HepG2 (cell line): ENCODE data around the gene RANBP3. TPM values are rescaled to one million over a fixed set of nuclear protein-coding genes. Genes with fewer than 3 reads are reported as not detected.
A peak's percentile ranks its signal among the peaks of the same experiment; 100 is the strongest.

Source experiments
- CCDC6 ChIP-seq: sonication (generic); formaldehyde crosslinking; IDR thresholded peaks from 2 replicates; pipeline ENCODE4 v1.8.1; 2022; ENCODE audit warnings: mild to moderate bottlenecking, missing genetic modification reagents, moderate library complexity
- CREM ChIP-seq, 2 experiments: sonication (generic) in 1 of 2; formaldehyde crosslinking in 1 of 2; IDR thresholded peaks; 2 replicates each; pipeline versions ENCODE4 v1.4.0 to v1.6.1; 2016 to 2020; ENCODE audit warnings: antibody characterized with exemption in 1 of 2, mild to moderate bottlenecking in 1 of 2, missing genetic modification reagents in 1 of 2
- EZH2 ChIP-seq: conservative IDR thresholded peaks from 2 replicates; pipeline ENCODE4 v1.6.1; 2012; ENCODE audit warnings: mild to moderate bottlenecking, low read depth, low read length, moderate library complexity
- FOXK1 ChIP-seq: sonication (generic); formaldehyde crosslinking; IDR thresholded peaks from 2 replicates; pipeline ENCODE4 v1.4.0; 2020; ENCODE audit warnings: low read depth, missing genetic modification reagents, borderline replicate concordance
- GATAD1 ChIP-seq: IDR thresholded peaks from 2 replicates; pipeline ENCODE4 v1.6.1; 2016; ENCODE audit warnings: missing genetic modification reagents, missing compliant biosample characterization
- HBP1 ChIP-seq: IDR thresholded peaks from 2 replicates; pipeline ENCODE4 v1.6.1; 2016; ENCODE audit warnings: low read depth, control low read depth
- KDM4B ChIP-seq: sonication (generic); formaldehyde crosslinking; IDR thresholded peaks from 2 replicates; pipeline ENCODE4 v1.4.0; 2020; ENCODE audit warnings: missing genetic modification reagents
- KLF9 ChIP-seq: IDR thresholded peaks from 2 replicates; pipeline ENCODE4 v1.6.1; 2016; ENCODE audit warnings: low read depth
- NFYC ChIP-seq: IDR thresholded peaks from 2 replicates; pipeline ENCODE4 v1.6.1; 2016; ENCODE audit warnings: missing genetic modification reagents, missing compliant biosample characterization
- POLR2A ChIP-seq, 2 experiments: IDR thresholded peaks; 2 replicates each; pipeline ENCODE4 v1.6.1; 2011; ENCODE audit warnings: low read depth in 2 of 2, low read length in 2 of 2, mild to moderate bottlenecking in 1 of 2, moderate library complexity in 1 of 2; ENCODE audit not compliant: insufficient read depth in 1 of 2
- RBM22 ChIP-seq: fragments of 200-400 bp; formaldehyde crosslinking; optimal IDR thresholded peaks from 2 replicates; pipeline ENCODE3; 2017; ENCODE audit warnings: mild to moderate bottlenecking, low read length, moderate library complexity
- RBM39 ChIP-seq: fragments of 200-400 bp; formaldehyde crosslinking; IDR thresholded peaks from one replicate; pipeline ENCODE4 v1.6.1; 2018; ENCODE audit warnings: antibody characterized with exemption, mild to moderate bottlenecking, low read depth, low read length; ENCODE audit not compliant: poor library complexity, severe bottlenecking
- SPEN ChIP-seq: sonication (generic); formaldehyde crosslinking; IDR thresholded peaks from 2 replicates; pipeline ENCODE4 v1.5.1; 2020; ENCODE audit warnings: low read depth, mild to moderate bottlenecking, missing genetic modification reagents
- TCF12 ChIP-seq, 2 experiments: fragments of 450-650 bp in 1 of 2; sonication (generic) in 1 of 2; formaldehyde crosslinking in 1 of 2; IDR thresholded peaks; 2 replicates each; pipeline versions ENCODE4 v1.6.1 to v1.8.0; 2017 to 2022; ENCODE audit warnings: antibody characterized with exemption in 1 of 2, mild to moderate bottlenecking in 1 of 2, missing genetic modification reagents in 1 of 2, moderate library complexity in 1 of 2
- ZBTB40 ChIP-seq, 2 experiments: fragments of 450-650 bp in 1 of 2; sonication (generic) in 1 of 2; formaldehyde crosslinking in 1 of 2; IDR thresholded peaks; 2 replicates each; pipeline versions ENCODE4 v1.6.1 to v1.8.0; 2016 to 2022; ENCODE audit warnings: antibody characterized with exemption in 1 of 2, mild to moderate bottlenecking in 1 of 2, missing genetic modification reagents in 1 of 2
- ZFP41 ChIP-seq: sonication (generic); formaldehyde crosslinking; IDR thresholded peaks from 2 replicates; pipeline ENCODE4 v1.4.0; 2020; ENCODE audit warnings: mild to moderate bottlenecking, missing genetic modification reagents, borderline replicate concordance
- ZNF747 ChIP-seq: sonication (generic); formaldehyde crosslinking; IDR thresholded peaks from 2 replicates; pipeline ENCODE4 v1.8.1; 2023; ENCODE audit warnings: missing genetic modification reagents, mild to moderate bottlenecking, borderline replicate concordance
- ZNF772 ChIP-seq: sonication (generic); formaldehyde crosslinking; IDR thresholded peaks from 2 replicates; pipeline ENCODE4 v1.5.0; 2020; ENCODE audit warnings: mild to moderate bottlenecking, missing genetic modification reagents
- ZNF782 ChIP-seq: sonication (generic); formaldehyde crosslinking; IDR thresholded peaks from 2 replicates; pipeline ENCODE4 v1.4.0; 2020; ENCODE audit warnings: missing genetic modification reagents, mild to moderate bottlenecking, borderline replicate concordance
- polyA plus RNA-seq, 8 experiments: library from polyadenylated mRNA; depleted of rRNA in 3 of 8; stranded (reverse) in 7 of 8; unstranded in 1 of 8; fragments of >200 nt; fragmentation: Illumina TruSeq in 4 of 8; extraction: Trizol in 4 of 8; gene quantifications; 2 replicates each; pipeline versions ENCODE4 v1.2.1 to v1.2.3, GENCODE V29; 2011 to 2016; ENCODE audit warnings: low read depth in 4 of 8, missing spikeins in 1 of 8, mixed read lengths in 1 of 8; ENCODE audit not compliant: insufficient read depth in 1 of 8
- total RNA-seq, 5 experiments: library from RNA; depleted of rRNA; stranded (reverse); fragments of >200 nt; fragmentation: Illumina TruSeq; extraction: Trizol; gene quantifications; 2 replicates each; pipeline ENCODE4 v1.2.3, GENCODE V29; 2016; ENCODE audit warnings: low read depth in 1 of 5

RANBP3 gene
- total and polyA plus RNA-seq, 2 of the 13 experiments (the other 11 are each of a cell fraction or from before 2014, with no cell fraction given): 39.5 to 149 TPM

GRCh38 chr19:5903624-5904351 is 74.2 kb downstream of the RANBP3 start, which contains the start of gene NDUFA11 (continued):
- TF ChIP-seq ZNF782 (CRISPR knock-in tag): no peak
- TF ChIP-seq CREM (IDR thresholded peaks at IDR 0.05): peak; percentile 50; the same call in 1 of the 2 replicates
- TF ChIP-seq CREM (CRISPR knock-in tag; IDR thresholded peaks at IDR 0.05): no peak
- TF ChIP-seq HBP1: no peak; the same call in none of the 2 replicates
- peak; percentile 98 for TF ChIP-seq SPEN (CRISPR knock-in tag)
- TF ChIP-seq POLR2A (IDR thresholded peaks at IDR 0.05; ENCODE audit: insufficient read depth in 1 of 2, low read depth in 2 of 2, low read length in 2 of 2): peak; percentile 77 to 78
- TF ChIP-seq RBM39: peak; percentile 56
- TF ChIP-seq GATAD1 (CRISPR knock-in tag): peak; percentile 97
- TF ChIP-seq ZFP41 (CRISPR knock-in tag): no peak
- peak; percentile 100 for TF ChIP-seq ZBTB40 (IDR thresholded peaks at IDR 0.05)
- TF ChIP-seq ZBTB40 (CRISPR knock-in tag; IDR thresholded peaks at IDR 0.05): peak; percentile 100
- TF ChIP-seq ZNF747 (CRISPR knock-in tag): peak; percentile 75; the same call in 1 of the 2 replicates
- no peak for TF ChIP-seq NFYC (CRISPR knock-in tag)
- no peak; the same call in 1 of the 2 replicates for TF ChIP-seq CCDC6 (CRISPR knock-in tag)
- TF ChIP-seq RBM22: no peak
- TF ChIP-seq KLF9 (CRISPR knock-in tag): no peak; the same call in 1 of the 2 replicates
- peak; percentile 95 for TF ChIP-seq ZNF772 (CRISPR knock-in tag)
- TF ChIP-seq EZH2: no peak
- TF ChIP-seq TCF12 (IDR thresholded peaks at IDR 0.05): no peak
- peak; percentile 32; the same call in 1 of the 2 replicates for TF ChIP-seq TCF12 (CRISPR knock-in tag; IDR thresholded peaks at IDR 0.05)
- peak; percentile 92; the same call in 1 of the 2 replicates for TF ChIP-seq FOXK1 (CRISPR knock-in tag)
- no peak for TF ChIP-seq KDM4B (CRISPR knock-in tag)
